ENCODE measurements around the gene FADS2.

GRCh38 chr11:61838501-61838900 lies 10.4 kb downstream of the FADS2 start:
- TF ChIP-seq POLR2A (IDR thresholded peaks at IDR 0.05; ENCODE audit: low read depth, low read length) (no peak), POLR2AphosphoS5 (IDR thresholded peaks at IDR 0.05; ENCODE audit: low read depth, low read length) (no peak), TAF1 (IDR thresholded peaks at IDR 0.05; ENCODE audit: borderline replicate concordance, low read depth, low read length) (no peak)

Measured in GM12892 (cell line).